ENCODE measurements around the gene TTLL11. TPM values are rescaled to one million over a fixed set of nuclear protein-coding genes. Genes with fewer than 3 reads are reported as not detected.

Gene TTLL11
- polyA plus RNA-seq, 1 donor (not counting 4 experiments of a cell fraction or from before 2014, with no cell fraction given), result 8.0 TPM

GRCh38 chr9:122030357-122030756 is 62.8 kb downstream of the TTLL11 start:
- DNase-seq (ENCODE audit: low read depth, low spot score) (no peak), FAIRE-seq (no peak)
- no peak for TF ChIP-seq CTCF (optimal IDR thresholded peaks at IDR 0.05 in 1 of 3, IDR thresholded peaks at IDR 0.05 in 1 of 3, conservative IDR thresholded peaks at IDR 0.05 in 1 of 3; ENCODE audit: extremely low read depth in 1 of 3, insufficient read depth in 2 of 3, low read length in 3 of 3)
- no peak for TF ChIP-seq EZH2 (IDR thresholded peaks at IDR 0.05; ENCODE audit: low read length)
- H3K27ac ChIP-seq (ENCODE audit: control insufficient read depth, insufficient read depth, low read length), result no peak overlapping the region
- H3K9me3 ChIP-seq (ENCODE audit: control insufficient read depth, low read depth, low read length), result no peaks in the 10 kb centered on the region
- no peak overlapping the region for H3K9ac ChIP-seq (ENCODE audit: control insufficient read depth, extremely low read depth, insufficient read depth, low read length)
- no peaks in the 10 kb centered on the region for H3K36me3 ChIP-seq (ENCODE audit: control insufficient read depth in 2 of 2, extremely low read depth in 1 of 2, insufficient read depth in 2 of 2, low read length in 2 of 2)
- dilution Hi-C loops (cut with MboI; ENCODE audit: extremely low pct_ligation_motif_present, low sequenced_read_pairs), result no loop called here
- no peaks in the 10 kb centered on the region for H3K4me1 ChIP-seq (ENCODE audit: control insufficient read depth, extremely low read depth, insufficient read depth, low read length)
- H3K79me2 ChIP-seq (ENCODE audit: control insufficient read depth, insufficient read depth, low read length), result no peaks in the 10 kb centered on the region
- no peaks in the 10 kb centered on the region for H3K27me3 ChIP-seq (ENCODE audit: control insufficient read depth, extremely low read depth, insufficient read depth, low read length)
- no peak overlapping the region for H2AFZ ChIP-seq (ENCODE audit: control insufficient read depth, low read length)
- H3K4me2 ChIP-seq (ENCODE audit: control insufficient read depth, extremely low read depth, insufficient read depth, low read depth, low read length), result no peak overlapping the region
- no peak overlapping the region for H3K4me3 ChIP-seq (ENCODE audit: control insufficient read depth in 2 of 3, extremely low read depth in 1 of 3, insufficient read depth in 2 of 3, low read depth in 1 of 3, low read length in 3 of 3)
- no peaks in the 10 kb centered on the region for H3K9me1 ChIP-seq (ENCODE audit: control insufficient read depth, extremely low read depth, insufficient read depth, low read length)
- no peaks in the 10 kb centered on the region for H4K20me1 ChIP-seq (ENCODE audit: control insufficient read depth, extremely low read depth, insufficient read depth, low read length)

- no peaks in the 10 kb centered on the region for H3K36me3 ChIP-seq (ENCODE audit: control insufficient read depth in 2 of 2, extremely low read depth in 1 of 2, insufficient read depth in 2 of 2, low read length in 2 of 2)
- H3K4me2 ChIP-seq (ENCODE audit: control insufficient read depth, extremely low read depth, insufficient read depth, low read depth, low read length), result no peak overlapping the region
- no peak overlapping the region for H3K27ac ChIP-seq (ENCODE audit: control insufficient read depth, insufficient read depth, low read length)
- FAIRE-seq (no peak), DNase-seq (ENCODE audit: low read depth, low spot score) (no peak)
- no peaks in the 10 kb centered on the region for H3K9me3 ChIP-seq (ENCODE audit: control insufficient read depth, low read depth, low read length)
- H3K4me3 ChIP-seq (ENCODE audit: control insufficient read depth in 2 of 3, extremely low read depth in 1 of 3, insufficient read depth in 2 of 3, low read depth in 1 of 3, low read length in 3 of 3), result no peak overlapping the region
- no peak overlapping the region for H3K9ac ChIP-seq (ENCODE audit: control insufficient read depth, extremely low read depth, insufficient read depth, low read length)
- H3K4me1 ChIP-seq (ENCODE audit: control insufficient read depth, extremely low read depth, insufficient read depth, low read length), result no peaks in the 10 kb centered on the region
- H3K9me1 ChIP-seq (ENCODE audit: control insufficient read depth, extremely low read depth, insufficient read depth, low read length), result no peaks in the 10 kb centered on the region
- no peak overlapping the region for H2AFZ ChIP-seq (ENCODE audit: control insufficient read depth, low read length)
- no peaks in the 10 kb centered on the region for H4K20me1 ChIP-seq (ENCODE audit: control insufficient read depth, extremely low read depth, insufficient read depth, low read length)
- dilution Hi-C loops (cut with MboI; ENCODE audit: extremely low pct_ligation_motif_present, low sequenced_read_pairs), result no loop called here
- no peaks in the 10 kb centered on the region for H3K79me2 ChIP-seq (ENCODE audit: control insufficient read depth, insufficient read depth, low read length)
- no peaks in the 10 kb centered on the region for H3K27me3 ChIP-seq (ENCODE audit: control insufficient read depth, extremely low read depth, insufficient read depth, low read length)
- TF ChIP-seq CTCF (optimal IDR thresholded peaks at IDR 0.05 in 1 of 3, IDR thresholded peaks at IDR 0.05 in 1 of 3, conservative IDR thresholded peaks at IDR 0.05 in 1 of 3; ENCODE audit: extremely low read depth in 1 of 3, insufficient read depth in 2 of 3, low read length in 3 of 3) (no peak), EZH2 (IDR thresholded peaks at IDR 0.05; ENCODE audit: low read length) (no peak)
Observed at GRCh38 chr9:122029898-122030297, 63.2 kb downstream of the TTLL11 start.

Measured in keratinocyte (primary cell).